Measurements from ENCODE around the gene ANXA9.
A peak's percentile ranks its signal among the peaks of the same experiment; 100 is the strongest.

ANXA9 gene

GRCh38 chr1:150981805-150982712 is at the start of gene ANXA9:
Gene ANXA9 (plus strand): TSS chr1:150982292. CDS start chr1:150983106, 814 bp downstream.
- no peak for DNase-seq

GRCh38 chr1:150944856-150945255 is 37.2 kb upstream of the ANXA9 start:
- no peak for DNase-seq

- DNase-seq: no peak
These were observed 27.4 kb upstream of the ANXA9 start for GRCh38 chr1:150954708-150955107.

GRCh38 chr1:150955280-150955679 is 26.8 kb upstream of the ANXA9 start:
- DNase-seq: no peak

GRCh38 chr1:150957666-150958065 is 24.4 kb upstream of the ANXA9 start:
- DNase-seq: no peak

- DNase-seq: no peak
These were observed 21.4 kb upstream of the ANXA9 start for GRCh38 chr1:150960646-150961045.

- DNase-seq: no peak
These were observed 20.3 kb upstream of the ANXA9 start for GRCh38 chr1:150961756-150962155.

GRCh38 chr1:150963321-150964163 is 18.6 kb upstream of the ANXA9 start:
- DNase-seq: no peak

GRCh38 chr1:150964164-150964489 is 18.0 kb upstream of the ANXA9 start:
- no peak for DNase-seq

- DNase-seq: no peak
These were observed 16.5 kb upstream of the ANXA9 start for GRCh38 chr1:150965605-150966004.

GRCh38 chr1:150966011-150966410 is 16.1 kb upstream of the ANXA9 start:
- DNase-seq: no peak

GRCh38 chr1:150967936-150968335 is 14.2 kb upstream of the ANXA9 start:
- DNase-seq: no peak

GRCh38 chr1:150968491-150968890 is 13.6 kb upstream of the ANXA9 start:
- no peak for DNase-seq

- DNase-seq: no peak
These were observed 12.5 kb upstream of the ANXA9 start for GRCh38 chr1:150969626-150970025.

- DNase-seq: peak; percentile 48
These were observed 11.1 kb upstream of the ANXA9 start for GRCh38 chr1:150970808-150971582.

- peak; percentile 58 for DNase-seq
These were observed 10.3 kb upstream of the ANXA9 start for GRCh38 chr1:150971583-150972416.

GRCh38 chr1:150972417-150972940 is 9.6 kb upstream of the ANXA9 start:
- DNase-seq: no peak

- no peak for DNase-seq
These were observed 8.7 kb upstream of the ANXA9 start for GRCh38 chr1:150973258-150973835.

GRCh38 chr1:150973836-150974579 is 8.1 kb upstream of the ANXA9 start:
- DNase-seq: no peak

- peak; percentile 72 for DNase-seq
These were observed 7.3 kb upstream of the ANXA9 start, which contains the start of gene CERS2 for GRCh38 chr1:150974580-150975478. Gene CERS2 (minus strand): TSS chr1:150974835. CDS start chr1:150969090, 5,745 bp downstream.

Measured in HCEC 1CT (cell line).